Measurements from ENCODE around the gene PTBP3.
"Not testable (repeated sequence)": the region's sequence is repeated elsewhere in the genome, so short reads cannot be mapped to it uniquely, and the experiment has no call there.

Gene PTBP3

GRCh38 chr9:112200711-112201110 is 132.7 kb downstream of the PTBP3 start:
- H3K36me3 ChIP-seq (replicated peaks; ENCODE audit: insufficient read depth, low read length) = no peaks in the 10 kb centered on the region
- H3K9me3 ChIP-seq (replicated peaks; ENCODE audit: insufficient read depth, low read length) = no peaks in the 10 kb centered on the region
- H3K4me2 ChIP-seq (ENCODE audit: low read depth, low read length) = no peak overlapping the region
- no peaks in the 10 kb centered on the region for H3K9me2 ChIP-seq (replicated peaks; ENCODE audit: insufficient read depth, low read length)
- H3F3A ChIP-seq (ENCODE audit: insufficient read depth, low read length) = no peaks in the 10 kb centered on the region
- H4K20me1 ChIP-seq (ENCODE audit: insufficient read depth, low read length) = no peaks in the 10 kb centered on the region
- H3K4me3 ChIP-seq (ENCODE audit: low read length) = no peak overlapping the region
- no peak for TF ChIP-seq EZH2phosphoT487 (IDR thresholded peaks at IDR 0.05; ENCODE audit: low read length)
- no peaks in the 10 kb centered on the region for H3K27me3 ChIP-seq (replicated peaks; ENCODE audit: insufficient read depth, low read length)
- H3K79me2 ChIP-seq (ENCODE audit: low read length) = no peaks in the 10 kb centered on the region
- DNase-seq = no peak
- no peaks in the 10 kb centered on the region for H3K4me1 ChIP-seq (ENCODE audit: low read length)
- H3K27ac ChIP-seq (ENCODE audit: low read length) = no peak overlapping the region
- no peak overlapping the region for H2AFZ ChIP-seq (ENCODE audit: low read length)
- H3K9ac ChIP-seq (ENCODE audit: low read length) = no peak overlapping the region

- no peak overlapping the region for H3K9ac ChIP-seq (ENCODE audit: low read length)
- no peak overlapping the region for H2AFZ ChIP-seq (ENCODE audit: low read length)
- H3K4me1 ChIP-seq (ENCODE audit: low read length) = no peaks in the 10 kb centered on the region
- no peaks in the 10 kb centered on the region for H3K79me2 ChIP-seq (ENCODE audit: low read length)
- no peak for TF ChIP-seq EZH2 (optimal IDR thresholded peaks at IDR 0.05; ENCODE audit: low read depth, low read length)
- no peak for TF ChIP-seq CTCF (IDR thresholded peaks at IDR 0.05; ENCODE audit: low read length)
- no peak for TF ChIP-seq EZH2phosphoT487 (IDR thresholded peaks at IDR 0.05; ENCODE audit: low read length)
- no peak overlapping the region for H3K27ac ChIP-seq (ENCODE audit: low read length)
- no peaks in the 10 kb centered on the region for H3K36me3 ChIP-seq (replicated peaks; ENCODE audit: insufficient read depth, low read length)
- H3K27me3 ChIP-seq (replicated peaks; ENCODE audit: insufficient read depth, low read length) = no peaks in the 10 kb centered on the region
- H3F3A ChIP-seq (ENCODE audit: insufficient read depth, low read length) = no peaks in the 10 kb centered on the region
- H3K4me3 ChIP-seq (ENCODE audit: low read length) = no peak overlapping the region
- H4K20me1 ChIP-seq (ENCODE audit: insufficient read depth, low read length) = no peaks in the 10 kb centered on the region
- no peaks in the 10 kb centered on the region for H3K9me2 ChIP-seq (replicated peaks; ENCODE audit: insufficient read depth, low read length)
- no peaks in the 10 kb centered on the region for H3K9me3 ChIP-seq (replicated peaks; ENCODE audit: insufficient read depth, low read length)
- no peak for DNase-seq
- H3K4me2 ChIP-seq (ENCODE audit: low read depth, low read length) = no peak overlapping the region
These were observed 134.8 kb downstream of the PTBP3 start for GRCh38 chr9:112198646-112199045.

- TF ChIP-seq CTCF (IDR thresholded peaks at IDR 0.05; ENCODE audit: low read length) = no peak
- TF ChIP-seq EZH2 (optimal IDR thresholded peaks at IDR 0.05; ENCODE audit: low read depth, low read length) = no peak
- TF ChIP-seq EZH2phosphoT487 (IDR thresholded peaks at IDR 0.05; ENCODE audit: low read length) = no peak
- H2AFZ ChIP-seq (ENCODE audit: low read length) = no peak overlapping the region
- no peaks in the 10 kb centered on the region for H3K4me1 ChIP-seq (ENCODE audit: low read length)
- no peak overlapping the region for H3K27ac ChIP-seq (ENCODE audit: low read length)
- H3F3A ChIP-seq (ENCODE audit: insufficient read depth, low read length) = no peaks in the 10 kb centered on the region
- no peaks in the 10 kb centered on the region for H3K79me2 ChIP-seq (ENCODE audit: low read length)
- no peaks in the 10 kb centered on the region for H3K27me3 ChIP-seq (replicated peaks; ENCODE audit: insufficient read depth, low read length)
- H3K4me2 ChIP-seq (ENCODE audit: low read depth, low read length) = no peak overlapping the region
- H3K9ac ChIP-seq (ENCODE audit: low read length) = no peak overlapping the region
- H3K9me3 ChIP-seq (replicated peaks; ENCODE audit: insufficient read depth, low read length) = no peaks in the 10 kb centered on the region
- no peaks in the 10 kb centered on the region for H3K36me3 ChIP-seq (replicated peaks; ENCODE audit: insufficient read depth, low read length)
- no peaks in the 10 kb centered on the region for H4K20me1 ChIP-seq (ENCODE audit: insufficient read depth, low read length)
- no peaks in the 10 kb centered on the region for H3K9me2 ChIP-seq (replicated peaks; ENCODE audit: insufficient read depth, low read length)
- DNase-seq = no peak
- H3K4me3 ChIP-seq (ENCODE audit: low read length) = no peak overlapping the region
These were observed 138.4 kb downstream of the PTBP3 start for GRCh38 chr9:112194969-112195431.

- Histone ChIP-seq H3K27ac (ENCODE audit: low read length) (no peak overlapping the region), H3K4me1 (ENCODE audit: low read length) (no peaks in the 10 kb centered on the region), H3K27me3 (replicated peaks; ENCODE audit: insufficient read depth, low read length) (no peaks in the 10 kb centered on the region), H3K9me3 (replicated peaks; ENCODE audit: insufficient read depth, low read length) (no peaks in the 10 kb centered on the region), H2AFZ (ENCODE audit: low read length) (no peak overlapping the region), H3K4me3 (ENCODE audit: low read length) (no peak overlapping the region), H3K4me2 (ENCODE audit: low read depth, low read length) (no peak overlapping the region), H3K36me3 (replicated peaks; ENCODE audit: insufficient read depth, low read length) (no peaks in the 10 kb centered on the region), H4K20me1 (ENCODE audit: insufficient read depth, low read length) (no peaks in the 10 kb centered on the region), H3F3A (ENCODE audit: insufficient read depth, low read length) (no peaks in the 10 kb centered on the region), H3K79me2 (ENCODE audit: low read length) (no peaks in the 10 kb centered on the region), H3K9me2 (replicated peaks; ENCODE audit: insufficient read depth, low read length) (no peaks in the 10 kb centered on the region), H3K9ac (ENCODE audit: low read length) (no peak overlapping the region)
- TF ChIP-seq EZH2 (optimal IDR thresholded peaks at IDR 0.05; ENCODE audit: low read depth, low read length) (no peak), EZH2phosphoT487 (IDR thresholded peaks at IDR 0.05; ENCODE audit: low read length) (no peak), CTCF (IDR thresholded peaks at IDR 0.05; ENCODE audit: low read length) (no peak)
- DNase-seq = no peak
These were observed 139.7 kb downstream of the PTBP3 start for GRCh38 chr9:112193572-112194288.

- H2AFZ ChIP-seq (ENCODE audit: low read length); H3K9me3 ChIP-seq (replicated peaks; ENCODE audit: insufficient read depth, low read length); H3K9ac ChIP-seq (ENCODE audit: low read length); H3K4me1 ChIP-seq (ENCODE audit: low read length); H3K27ac ChIP-seq (ENCODE audit: low read length); H3K4me2 ChIP-seq (ENCODE audit: low read depth, low read length); DNase-seq; H3K79me2 ChIP-seq (ENCODE audit: low read length); H3K4me3 ChIP-seq (ENCODE audit: low read length); H4K20me1 ChIP-seq (ENCODE audit: insufficient read depth, low read length); H3K9me2 ChIP-seq (replicated peaks; ENCODE audit: insufficient read depth, low read length); H3F3A ChIP-seq (ENCODE audit: insufficient read depth, low read length); H3K36me3 ChIP-seq (replicated peaks; ENCODE audit: insufficient read depth, low read length); H3K27me3 ChIP-seq (replicated peaks; ENCODE audit: insufficient read depth, low read length): not testable (repeated sequence)
These were observed 143.1 kb downstream of the PTBP3 start for GRCh38 chr9:112190320-112190719.

All from MM.1S (cell line).